Stimulated activated CD4-positive, alpha-beta T cell treated with anti-CD3 and anti-CD28 coated beads, TNF-alpha, amount 100 ng/mL, for 4 hours (primary cell): Measurements from ENCODE around the gene CHD9.
"Not testable (repeated sequence)": the region's sequence is repeated elsewhere in the genome, so short reads cannot be mapped to it uniquely, and the experiment has no call there.

Source experiments
- DNase-seq, 3 experiments: peaks; one replicate each; pipeline ENCODE4 v3.0.0-alpha.2; 2020; ENCODE audit warnings: low read depth in 3 of 3

Gene CHD9

GRCh38 chr16:53282328-53282727, 227.5 kb downstream of the CHD9 start:
- no peak for DNase-seq

GRCh38 chr16:53282975-53283946, 228.5 kb downstream of the CHD9 start:
- DNase-seq = no peak

DNA sequence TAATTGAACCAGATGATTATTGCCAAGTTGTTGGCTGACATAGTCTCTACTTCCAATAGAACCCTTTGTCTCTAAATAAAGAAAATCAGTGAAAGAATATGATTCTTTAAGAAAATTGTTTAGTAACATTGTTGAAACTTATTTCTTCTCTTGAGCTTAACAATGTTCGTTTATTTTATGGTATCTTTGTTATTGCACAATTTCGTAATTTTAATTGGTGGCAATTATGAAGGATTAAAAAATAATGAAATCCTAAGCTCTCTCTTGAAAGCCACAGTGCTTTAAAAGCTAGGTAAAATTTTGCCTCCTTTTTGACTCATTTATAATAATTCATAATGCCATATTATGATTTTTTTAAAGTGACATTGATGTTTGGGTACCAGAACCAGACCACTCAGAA, 230.4 kb downstream of the CHD9 start:
- DNase-seq = no peak

GRCh38 chr16:53290520-53290919, 235.7 kb downstream of the CHD9 start:
- no peak for DNase-seq

DNA sequence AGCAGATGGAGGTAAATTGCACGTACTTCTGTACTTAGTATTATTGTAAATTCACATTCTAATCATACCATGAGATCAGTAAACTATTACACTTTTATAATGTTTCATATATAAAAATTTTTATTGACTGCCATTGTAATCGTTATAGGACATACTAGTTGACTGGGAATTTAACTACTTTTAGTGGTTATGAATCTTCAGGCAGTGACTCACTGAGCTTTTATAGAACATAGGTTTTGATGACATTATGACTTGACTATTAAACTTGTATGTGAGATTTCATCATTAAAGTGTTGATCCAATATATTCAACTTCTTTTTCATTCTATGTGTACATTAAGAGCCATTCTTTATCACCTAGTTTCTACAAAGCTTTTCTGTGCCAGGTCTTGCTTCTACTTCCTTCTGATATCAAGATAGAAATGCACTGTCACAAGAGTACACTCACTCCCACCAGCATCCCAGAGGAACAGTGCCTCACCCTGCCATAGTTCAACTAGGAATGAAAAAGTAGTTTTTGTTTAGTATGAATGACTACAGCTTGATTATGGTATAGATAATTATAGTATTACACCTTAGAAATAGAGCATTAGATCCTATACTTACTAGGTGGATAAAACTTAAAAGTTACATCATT, 237.1 kb downstream of the CHD9 start:
- DNase-seq = no peak

DNA sequence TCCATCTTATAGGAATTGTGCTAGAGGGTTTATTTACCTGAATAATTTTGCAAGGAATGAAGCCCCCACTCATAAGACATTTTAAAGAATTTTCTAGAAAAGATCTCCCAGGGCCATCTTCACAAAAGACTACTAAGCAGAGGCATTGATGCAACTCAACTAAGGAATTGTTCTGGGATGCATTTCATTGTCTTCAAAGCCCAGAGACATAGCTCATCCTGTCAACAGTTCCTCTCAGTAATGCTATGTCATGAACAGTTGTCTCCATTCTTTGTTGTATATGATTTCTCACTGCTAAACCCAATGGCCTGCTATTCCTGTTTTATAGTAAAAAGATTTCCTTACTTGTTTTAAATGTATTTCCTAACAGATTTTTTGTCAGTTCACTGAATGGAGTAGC, 242.7 kb downstream of the CHD9 start:
- DNase-seq = no peak

DNA sequence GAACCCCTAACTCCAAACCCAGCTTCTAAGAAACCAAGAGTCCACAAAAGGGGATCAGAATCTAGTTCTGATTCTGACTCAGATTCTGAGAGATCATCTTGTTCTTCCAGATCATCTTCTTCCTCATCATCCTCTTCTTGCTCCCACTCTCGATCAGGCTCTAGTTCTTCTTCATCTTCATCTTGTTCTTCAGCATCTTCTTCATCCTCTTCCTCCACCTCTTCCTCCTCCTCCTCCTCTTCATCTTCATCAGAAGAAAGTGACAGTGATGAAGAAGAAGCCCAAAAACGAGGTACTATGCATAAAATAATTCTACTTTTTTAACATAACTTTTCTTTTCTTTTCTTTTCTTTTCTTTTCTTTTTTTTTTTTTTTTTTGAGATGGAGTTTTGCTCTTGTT, 249.5 kb downstream of the CHD9 start:
- no peak for DNase-seq

DNA sequence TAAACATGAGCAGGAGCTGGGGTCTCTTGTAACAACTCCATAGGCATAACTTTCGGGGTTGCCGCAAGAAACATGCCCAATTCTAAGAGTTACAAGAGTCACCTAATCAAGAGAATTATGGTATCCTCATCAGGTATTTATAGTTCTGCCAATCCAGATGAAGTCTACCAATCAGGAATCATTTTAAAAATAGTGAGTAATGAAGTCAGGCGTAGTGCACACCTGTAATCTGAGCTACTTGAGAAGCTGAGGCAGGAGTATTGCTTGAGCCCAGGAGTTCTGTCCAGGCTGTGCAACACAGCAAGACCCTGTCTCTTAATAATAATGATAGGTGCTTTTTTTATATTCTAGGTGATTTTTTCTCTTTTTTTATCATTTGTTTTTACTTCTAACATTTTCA, 251.0 kb downstream of the CHD9 start:
- no peak for DNase-seq

- DNase-seq = no peak
Measured at GRCh38 chr16:53309457-53309856, 254.7 kb downstream of the CHD9 start.

GRCh38 chr16:53320992-53321391, 266.2 kb downstream of the CHD9 start:
- DNase-seq = no peak

- no peak for DNase-seq
Measured at GRCh38 chr16:53323924-53324323, 269.1 kb downstream of the CHD9 start.

DNA sequence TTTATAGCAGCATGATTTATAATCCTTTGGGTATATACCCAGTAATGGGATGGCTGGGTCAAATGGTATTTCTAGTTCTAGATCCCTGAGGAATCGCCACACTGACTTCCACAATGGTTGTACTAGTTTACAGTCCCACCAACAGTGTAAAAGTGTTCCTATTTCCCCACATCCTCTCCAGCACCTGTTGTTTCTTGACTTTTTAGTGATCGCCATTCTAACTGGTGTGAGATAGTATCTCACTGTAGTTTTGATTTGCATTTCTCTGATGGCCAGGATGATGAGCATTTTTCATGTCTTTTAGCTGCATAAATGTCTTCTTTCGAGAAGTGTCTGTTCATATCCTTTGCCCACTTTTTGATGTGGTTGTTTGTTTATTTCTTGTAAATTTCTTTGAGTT, 276.2 kb downstream of the CHD9 start:
- DNase-seq = not testable (repeated sequence)

DNA sequence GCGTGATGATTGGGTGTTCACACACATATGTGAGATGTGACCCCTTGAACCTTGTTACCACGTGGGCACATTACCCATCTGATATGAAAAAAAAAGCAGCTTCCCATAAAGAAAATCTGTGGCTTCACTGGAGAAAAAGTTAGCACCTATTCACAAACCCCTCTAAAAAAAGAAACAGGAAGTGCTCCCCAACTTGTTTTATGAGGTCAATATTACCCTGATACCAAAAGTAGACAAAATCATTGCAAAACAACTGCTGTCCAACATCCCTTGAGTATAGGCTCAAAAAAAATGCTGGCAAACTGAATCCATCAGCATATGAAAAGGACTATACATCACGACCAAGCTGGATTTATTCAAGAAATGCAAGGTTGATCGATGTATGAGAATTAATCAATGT, 279.8 kb downstream of the CHD9 start:
- no peak for DNase-seq

DNA sequence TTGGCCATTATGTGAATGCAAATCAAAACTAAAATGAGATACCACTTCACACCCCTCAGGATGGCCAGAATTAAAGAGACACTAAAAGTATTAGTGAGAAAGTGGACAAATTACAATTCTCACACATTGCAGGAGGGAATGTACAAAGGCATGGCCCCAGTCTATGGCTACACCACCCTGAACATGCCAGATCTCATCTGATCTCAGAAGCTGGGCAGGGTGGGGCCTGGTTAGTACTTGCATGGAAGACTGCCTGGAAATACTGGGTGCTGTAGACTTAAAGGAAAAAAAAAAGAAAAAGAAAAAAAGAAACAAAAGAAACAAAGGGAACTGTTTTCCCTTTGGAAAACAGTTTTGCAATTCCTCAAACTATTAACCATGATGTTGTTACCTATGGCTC, 282.5 kb downstream of the CHD9 start:
- DNase-seq = no peak

DNA sequence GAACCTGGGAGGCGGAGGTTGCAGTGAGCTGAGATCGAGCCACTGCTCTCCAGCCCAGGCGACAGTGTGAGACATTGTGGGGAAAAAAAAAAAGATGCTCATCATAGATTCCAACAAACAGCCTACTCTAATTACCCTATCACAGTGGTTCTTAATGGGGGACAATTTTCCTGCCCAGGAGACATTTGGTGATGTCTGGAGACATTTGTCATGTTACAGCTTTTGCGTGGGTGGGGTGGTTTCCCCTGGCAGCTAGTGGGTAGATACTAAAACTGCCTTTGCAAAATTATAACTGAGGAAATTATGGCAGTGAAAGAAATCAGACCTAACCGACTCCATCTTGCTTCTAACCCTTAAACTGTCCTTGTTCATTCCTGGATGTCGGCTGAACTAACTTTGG, 287.0 kb downstream of the CHD9 start:
- no peak for DNase-seq

DNA sequence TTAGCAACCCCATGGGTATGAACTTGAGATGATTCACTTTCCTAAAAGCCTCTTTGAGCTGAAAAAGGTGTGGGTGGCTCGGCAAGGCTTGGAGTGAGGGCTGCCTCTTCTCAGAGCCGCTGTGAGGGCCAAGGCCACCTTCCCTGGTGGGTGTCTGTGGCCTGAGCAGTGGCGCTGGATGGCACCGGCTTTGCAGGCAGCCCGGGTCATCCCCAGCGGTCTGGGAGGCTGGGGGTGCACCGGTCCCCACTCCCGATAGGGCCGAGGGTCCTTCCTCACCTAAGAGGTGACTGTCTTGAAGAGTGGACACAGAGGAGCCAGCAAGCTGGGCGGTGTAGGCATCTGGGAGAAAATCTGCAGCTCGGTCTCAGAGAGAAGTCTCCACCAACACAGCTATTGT, 300.3 kb downstream of the CHD9 start:
- no peak for DNase-seq

DNA sequence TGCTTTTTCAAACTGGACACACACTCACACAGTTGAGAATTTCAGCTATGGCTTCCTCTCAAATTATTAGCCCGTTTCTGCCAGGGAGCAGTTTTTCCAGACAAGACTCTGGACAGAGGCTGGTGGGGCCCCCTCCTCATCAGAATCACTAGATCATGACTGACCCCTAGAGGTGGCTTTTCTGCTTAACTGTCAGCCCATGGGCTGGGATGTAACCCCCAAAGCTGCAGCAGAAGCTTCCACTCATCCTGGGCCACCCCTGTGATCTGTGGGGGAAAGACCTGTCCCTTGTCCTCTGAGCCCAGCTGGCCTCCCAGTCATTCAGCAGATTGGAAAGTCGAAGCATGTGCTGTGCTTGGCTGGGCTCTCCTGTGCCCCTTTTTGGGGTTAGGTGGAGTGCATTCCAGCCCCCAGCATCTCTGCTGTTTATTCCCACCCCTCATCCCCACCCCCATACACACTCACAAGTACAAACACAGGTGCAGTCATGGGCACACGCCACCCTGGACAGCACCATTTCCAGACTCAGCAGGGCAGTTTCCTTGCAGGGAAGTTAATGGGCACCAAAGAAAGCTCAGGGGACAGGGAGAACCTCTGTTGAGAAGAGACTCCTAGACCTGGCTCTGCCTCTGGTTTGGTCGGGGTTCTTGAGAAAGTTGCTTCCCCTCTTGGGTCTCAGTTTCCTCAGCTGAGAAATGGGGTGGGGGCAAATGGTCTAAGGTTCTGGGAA, 301.9 kb downstream of the CHD9 start:
- no peak for DNase-seq

- DNase-seq = no peak
Measured at GRCh38 chr16:53357208-53357586, 302.4 kb downstream of the CHD9 start.

DNA sequence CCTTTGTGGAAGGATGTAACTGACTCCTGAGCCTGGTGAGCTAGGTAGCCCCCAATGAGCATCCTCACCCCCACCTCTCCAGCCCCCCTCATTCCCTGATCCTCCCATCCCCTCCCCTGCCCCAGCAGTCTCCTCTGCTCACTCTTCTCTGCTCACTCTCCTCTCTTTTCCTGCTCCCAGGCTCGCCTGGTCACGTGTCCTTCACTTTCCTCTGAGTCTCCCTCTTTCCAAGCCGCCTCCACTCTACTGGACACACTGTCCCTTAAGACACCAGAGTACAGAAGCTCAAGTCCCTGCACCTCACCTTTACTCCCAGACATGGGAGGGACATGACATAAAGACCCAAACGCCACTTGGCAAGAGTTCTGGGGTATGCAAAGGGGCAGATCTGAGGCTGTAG, 303.2 kb downstream of the CHD9 start:
- no peak for DNase-seq

DNA sequence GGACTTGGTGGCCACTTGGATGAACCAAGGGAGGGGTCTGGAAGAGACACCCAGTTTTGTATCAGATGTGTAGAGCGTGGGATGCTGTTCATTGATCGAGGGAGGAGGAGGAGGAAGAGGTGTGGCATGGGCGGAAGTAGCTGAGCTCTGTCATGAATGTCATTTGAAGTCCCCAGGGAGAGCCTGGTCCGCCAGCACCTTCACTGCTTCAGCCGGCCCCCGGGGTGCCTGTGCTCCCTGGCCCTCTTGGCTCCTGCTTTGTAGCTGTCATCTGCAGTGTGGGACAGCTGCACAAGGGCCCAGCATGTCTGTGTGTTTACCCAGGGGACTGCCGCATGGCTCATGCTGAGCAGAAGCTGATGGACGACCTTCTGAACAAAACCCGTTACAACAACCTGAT, 304.1 kb downstream of the CHD9 start:
- no peak for DNase-seq

GRCh38 chr16:53369921-53370320, 315.1 kb downstream of the CHD9 start:
- no peak for DNase-seq

- no peak for DNase-seq
Measured at GRCh38 chr16:53370827-53371226, 316.0 kb downstream of the CHD9 start.
